Neural progenitor cell (in vitro differentiated cells): ENCODE data around the gene ERCC8. TPM values are rescaled to one million over a fixed set of nuclear protein-coding genes. Genes with fewer than 3 reads are reported as not detected.
A peak's percentile ranks its signal among the peaks of the same experiment; 100 is the strongest.

ENCODE experiments used
- DNase-seq: peaks from one replicate; pipeline ENCODE4 v3.0.0-alpha.2; 2016; ENCODE audit warnings: low spot score
- H2AFZ ChIP-seq: fragments of 200-600 bp; sonication (generic); replicated peaks from 2 replicates; pipeline ENCODE4 v1.6.1; 2016; ENCODE audit warnings: antibody characterized with exemption
- H3F3A ChIP-seq: fragments of 200-600 bp; sonication (generic); 2 replicates; pipeline ENCODE4 v1.6.1; 2016; ENCODE audit warnings: antibody characterized with exemption, low read depth
- H3K27ac ChIP-seq: fragments of 200-600 bp; sonication (generic); 2 replicates; pipeline ENCODE4 v1.5.1; 2016; ENCODE audit warnings: mild to moderate bottlenecking
- H3K27me3 ChIP-seq: fragments of 200-600 bp; sonication (generic); 2 replicates; pipeline ENCODE4 v1.6.1; 2016; ENCODE audit warnings: mild to moderate bottlenecking, moderate library complexity
- H3K36me3 ChIP-seq: fragments of 200-600 bp; sonication (generic); 2 replicates; pipeline ENCODE4 v1.5.1; 2016
- H3K4me1 ChIP-seq: fragments of 200-600 bp; sonication (generic); 2 replicates; pipeline ENCODE4 v1.6.1; 2016; ENCODE audit warnings: mixed run types
- H3K4me2 ChIP-seq: fragments of 200-600 bp; sonication (generic); 2 replicates; pipeline ENCODE4 v1.6.1; 2016
- H3K4me3 ChIP-seq: fragments of 200-600 bp; sonication (generic); 2 replicates; pipeline ENCODE4 v1.5.1; 2016
- H3K79me2 ChIP-seq: fragments of 200-600 bp; sonication (generic); 2 replicates; pipeline ENCODE4 v1.6.1; 2016; ENCODE audit warnings: low read depth
- H3K9ac ChIP-seq: fragments of 200-600 bp; sonication (generic); 2 replicates; pipeline ENCODE4 v1.6.1; 2016
- H3K9me3 ChIP-seq: fragments of 200-600 bp; sonication (generic); 2 replicates; pipeline ENCODE4 v1.5.1; 2016; ENCODE audit warnings: low read depth
- H4K20me1 ChIP-seq: fragments of 200-600 bp; sonication (generic); 2 replicates; pipeline ENCODE4 v1.6.1; 2016; ENCODE audit warnings: low read depth
- H3K27ac Mint-ChIP-seq: 3 replicates; pipeline ENCODE4 v1.8.0; 2021; ENCODE audit warnings: mixed read lengths
- H3K27me3 Mint-ChIP-seq: 2 replicates; pipeline ENCODE4 v1.8.0; 2022; ENCODE audit warnings: low read depth, mild to moderate bottlenecking, inconsistent platforms, moderate library complexity, mixed read lengths; ENCODE audit not compliant: insufficient read depth
- H3K36me3 Mint-ChIP-seq: 3 replicates; pipeline ENCODE4 v1.8.0; 2021; ENCODE audit warnings: mixed read lengths
- H3K4me1 Mint-ChIP-seq: 3 replicates; pipeline ENCODE4 v1.8.0; 2021; ENCODE audit warnings: mixed read lengths
- H3K4me3 Mint-ChIP-seq: 3 replicates; pipeline ENCODE4 v1.8.0; 2021; ENCODE audit warnings: mild to moderate bottlenecking, moderate library complexity, mixed read lengths
- H3K9me3 Mint-ChIP-seq: 3 replicates; pipeline ENCODE4 v1.8.0; 2020; ENCODE audit warnings: mixed read lengths
- EZH2 ChIP-seq: fragments of 200-600 bp; sonication (generic); IDR thresholded peaks from 2 replicates; pipeline ENCODE4 v1.6.1; 2017; ENCODE audit warnings: antibody characterized with exemption, mild to moderate bottlenecking, moderate library complexity
- EZH2phosphoT487 ChIP-seq: fragments of 200-600 bp; sonication (generic); IDR thresholded peaks from 2 replicates; pipeline ENCODE4 v1.6.1; 2017; ENCODE audit warnings: antibody characterized with exemption
- total RNA-seq: library from RNA; depleted of rRNA; stranded (reverse); fragments of >200 nt; gene quantifications from 2 replicates; pipeline ENCODE4 v1.2.3, GENCODE V29; 2015; ENCODE audit warnings: low replicate concordance
- TF ChIP-seq, protein P1 (sequence below): fragments of 200-600 bp; sonication (generic); IDR thresholded peaks from 2 replicates; pipeline ENCODE4 v1.5.1; 2017; ENCODE audit warnings: antibody characterized with exemption, mild to moderate bottlenecking

The ERCC8 gene
- total RNA-seq, 1 donor from 2014 or later: 48.0 TPM

DNA sequence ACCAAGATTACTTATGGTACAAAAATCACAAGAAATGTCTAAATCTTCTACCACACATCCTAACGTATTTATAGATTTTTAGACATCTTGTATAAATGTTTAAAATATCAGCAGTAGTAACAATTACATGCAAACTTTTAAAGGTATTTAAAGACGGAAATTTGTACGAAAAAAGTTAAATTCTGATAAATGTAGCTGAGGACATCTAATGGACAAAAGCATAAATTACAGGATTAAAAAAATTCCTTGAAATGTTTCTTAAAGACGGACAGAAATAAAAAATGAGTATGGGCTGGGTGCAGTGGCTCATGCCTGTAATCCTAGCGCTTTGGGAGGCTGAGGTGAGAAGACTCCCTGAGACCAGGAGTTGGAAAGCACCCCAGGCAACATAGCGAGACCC, 15.8 kb downstream of the ERCC8 start:
- Histone ChIP-seq H3K27ac (no peak overlapping the region), H3K9ac (no peak overlapping the region), H3K27me3 (no peaks in the 10 kb centered on the region), H3K79me2 (peaks cover 10% of the 10 kb centered on the region), H2AFZ (no peak overlapping the region), H3K4me1 (no peaks in the 10 kb centered on the region), H3K4me3 (no peak overlapping the region), H3K4me2 (no peak overlapping the region), H3K9me3 (no peaks in the 10 kb centered on the region), H3F3A (no peaks in the 10 kb centered on the region), H4K20me1 (peaks cover 13% of the 10 kb centered on the region), H3K36me3 (no peaks in the 10 kb centered on the region)
- Mint-ChIP-seq H3K4me1 (no peaks in the 10 kb centered on the region), H3K36me3 (peaks cover 8% of the 10 kb centered on the region), H3K4me3 (no peak overlapping the region), H3K27ac (no peak overlapping the region), H3K27me3 (no peaks in the 10 kb centered on the region), H3K9me3 (peaks cover 4% of the 10 kb centered on the region)
- DNase-seq: no peak
- TF ChIP-seq, protein P1, sequence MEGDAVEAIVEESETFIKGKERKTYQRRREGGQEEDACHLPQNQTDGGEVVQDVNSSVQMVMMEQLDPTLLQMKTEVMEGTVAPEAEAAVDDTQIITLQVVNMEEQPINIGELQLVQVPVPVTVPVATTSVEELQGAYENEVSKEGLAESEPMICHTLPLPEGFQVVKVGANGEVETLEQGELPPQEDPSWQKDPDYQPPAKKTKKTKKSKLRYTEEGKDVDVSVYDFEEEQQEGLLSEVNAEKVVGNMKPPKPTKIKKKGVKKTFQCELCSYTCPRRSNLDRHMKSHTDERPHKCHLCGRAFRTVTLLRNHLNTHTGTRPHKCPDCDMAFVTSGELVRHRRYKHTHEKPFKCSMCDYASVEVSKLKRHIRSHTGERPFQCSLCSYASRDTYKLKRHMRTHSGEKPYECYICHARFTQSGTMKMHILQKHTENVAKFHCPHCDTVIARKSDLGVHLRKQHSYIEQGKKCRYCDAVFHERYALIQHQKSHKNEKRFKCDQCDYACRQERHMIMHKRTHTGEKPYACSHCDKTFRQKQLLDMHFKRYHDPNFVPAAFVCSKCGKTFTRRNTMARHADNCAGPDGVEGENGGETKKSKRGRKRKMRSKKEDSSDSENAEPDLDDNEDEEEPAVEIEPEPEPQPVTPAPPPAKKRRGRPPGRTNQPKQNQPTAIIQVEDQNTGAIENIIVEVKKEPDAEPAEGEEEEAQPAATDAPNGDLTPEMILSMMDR: peak; percentile 44
- TF ChIP-seq EZH2: no peak

DNA sequence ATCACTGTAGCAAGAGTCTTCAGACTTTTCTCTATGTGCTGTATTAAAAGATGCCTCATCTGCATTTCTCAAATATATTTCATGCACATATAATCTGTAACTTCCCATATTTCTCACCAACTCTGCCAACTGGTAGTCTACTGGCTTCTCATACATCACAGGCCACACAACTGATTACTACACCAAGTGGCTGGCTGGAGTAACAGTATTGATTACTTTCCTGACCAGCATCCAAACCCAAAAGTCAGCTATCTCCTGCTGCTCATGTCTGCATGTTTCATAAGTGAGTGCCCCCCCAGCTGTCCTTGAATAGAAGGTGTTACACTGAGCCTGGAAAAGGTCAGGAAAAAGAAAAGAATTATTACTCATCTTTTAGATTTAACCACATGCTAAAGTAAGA, 17.4 kb downstream of the ERCC8 start:
- no peak for TF ChIP-seq EZH2
- no peak for TF ChIP-seq EZH2phosphoT487
- TF ChIP-seq, protein P1: no peak
- Mint-ChIP-seq H3K4me1 (no peaks in the 10 kb centered on the region), H3K4me3 (no peak overlapping the region), H3K36me3 (peaks cover 7% of the 10 kb centered on the region), H3K9me3 (no peaks in the 10 kb centered on the region), H3K27ac (no peak overlapping the region), H3K27me3 (no peaks in the 10 kb centered on the region)
- Histone ChIP-seq H3K9me3 (no peaks in the 10 kb centered on the region), H3K79me2 (peaks cover 10% of the 10 kb centered on the region), H3K4me2 (no peak overlapping the region), H3K4me1 (no peaks in the 10 kb centered on the region), H3F3A (no peaks in the 10 kb centered on the region), H4K20me1 (peaks cover 13% of the 10 kb centered on the region), H3K27ac (no peak overlapping the region), H3K9ac (no peak overlapping the region), H3K27me3 (no peaks in the 10 kb centered on the region), H2AFZ (no peak overlapping the region), H3K36me3 (no peaks in the 10 kb centered on the region), H3K4me3 (no peak overlapping the region)
- no peak for DNase-seq

DNA sequence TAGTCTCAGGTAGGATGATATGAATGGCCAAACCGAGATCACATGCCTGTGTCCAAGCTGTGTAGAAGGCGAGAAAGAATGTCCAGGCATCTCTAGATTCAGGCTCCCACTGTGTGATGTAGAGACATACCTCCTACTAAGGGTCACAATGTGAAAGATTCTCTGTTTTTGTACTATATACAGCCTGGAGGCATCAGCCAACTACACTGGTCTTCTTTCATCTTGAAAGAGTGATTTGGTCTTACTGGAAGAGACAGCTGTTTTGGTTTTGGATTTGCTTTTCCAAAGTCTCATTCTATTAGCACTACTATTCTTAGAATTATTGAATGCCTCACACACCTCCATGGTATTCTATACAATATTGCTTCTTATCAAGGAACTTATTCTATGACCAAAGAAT, 26.4 kb downstream of the ERCC8 start:
- no peaks in the 10 kb centered on the region for H3K4me1 Mint-ChIP-seq
- Histone ChIP-seq H3K4me2 (no peak overlapping the region), H3K9ac (no peak overlapping the region), H3K9me3 (no peaks in the 10 kb centered on the region), H3K4me1 (no peaks in the 10 kb centered on the region), H2AFZ (no peak overlapping the region), H4K20me1 (no peaks in the 10 kb centered on the region), H3K27ac (no peak overlapping the region), H3K79me2 (no peaks in the 10 kb centered on the region), H3K27me3 (no peaks in the 10 kb centered on the region), H3K36me3 (no peaks in the 10 kb centered on the region), H3F3A (no peaks in the 10 kb centered on the region), H3K4me3 (no peak overlapping the region)
- H3K27ac Mint-ChIP-seq: no peak overlapping the region
- no peaks in the 10 kb centered on the region for H3K9me3 Mint-ChIP-seq
- TF ChIP-seq EZH2phosphoT487: no peak
- TF ChIP-seq, protein P1: no peak
- TF ChIP-seq EZH2: no peak
- no peaks in the 10 kb centered on the region for H3K27me3 Mint-ChIP-seq
- no peak overlapping the region for H3K4me3 Mint-ChIP-seq
- peaks cover 24% of the 10 kb centered on the region for H3K36me3 Mint-ChIP-seq
- DNase-seq: no peak

DNA sequence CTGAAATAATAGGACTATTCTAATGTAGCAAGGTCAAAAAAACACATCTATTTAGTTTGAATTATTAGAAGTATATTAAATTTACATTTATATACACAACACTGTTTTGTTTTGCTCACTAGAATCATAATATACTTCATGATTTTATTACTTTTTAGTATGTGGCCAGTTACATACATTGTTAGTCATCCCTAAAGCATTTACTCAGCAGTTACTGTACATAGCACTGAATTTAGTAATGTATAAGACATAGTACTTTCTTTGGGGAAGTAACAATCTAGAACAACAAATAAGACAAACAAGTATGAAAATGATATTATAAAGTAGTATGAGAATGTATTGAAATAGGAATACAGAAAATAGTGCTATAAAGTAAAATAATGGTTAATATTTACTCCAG, 28.2 kb downstream of the ERCC8 start:
- H3K4me3 Mint-ChIP-seq: no peak overlapping the region
- no peaks in the 10 kb centered on the region for H3K27me3 Mint-ChIP-seq
- H3K4me1 Mint-ChIP-seq: no peaks in the 10 kb centered on the region
- Histone ChIP-seq H2AFZ (no peak overlapping the region), H3K4me3 (no peak overlapping the region), H3K9me3 (no peaks in the 10 kb centered on the region), H3K79me2 (no peaks in the 10 kb centered on the region), H3K27me3 (no peaks in the 10 kb centered on the region), H4K20me1 (no peaks in the 10 kb centered on the region), H3K9ac (no peak overlapping the region), H3K36me3 (no peaks in the 10 kb centered on the region), H3K4me1 (no peaks in the 10 kb centered on the region), H3K27ac (no peak overlapping the region), H3F3A (no peaks in the 10 kb centered on the region), H3K4me2 (no peak overlapping the region)
- no peak for DNase-seq
- TF ChIP-seq, protein P1: no peak
- TF ChIP-seq EZH2phosphoT487 (no peak), EZH2 (no peak)
- peaks cover 28% of the 10 kb centered on the region for H3K36me3 Mint-ChIP-seq
- H3K9me3 Mint-ChIP-seq: no peaks in the 10 kb centered on the region
- no peak overlapping the region for H3K27ac Mint-ChIP-seq
